Liver (tissue), 3 donors: ENCODE results near the gene BTBD9.

ENCODE experiments used
- EGR1 ChIP-seq, 2 donors: IDR thresholded peaks; 2 replicates each; pipeline ENCODE4 v1.6.1; 2016 to 2018; ENCODE audit warnings: antibody characterized with exemption in 2 of 2, low read depth in 2 of 2
- GABPA ChIP-seq, 2 donors: IDR thresholded peaks in 1 of 2; conservative IDR thresholded peaks in 1 of 2; 2 replicates each; pipeline ENCODE4 v1.6.1; 2016; ENCODE audit warnings: antibody characterized with exemption in 2 of 2, mild to moderate bottlenecking in 1 of 2, moderate library complexity in 1 of 2
- RAD21 ChIP-seq, 2 donors: IDR thresholded peaks; 2 replicates each; pipeline ENCODE4 v1.6.1; 2016; ENCODE audit warnings: antibody characterized with exemption in 2 of 2, mild to moderate bottlenecking in 2 of 2
- YY1 ChIP-seq: IDR thresholded peaks from 2 replicates; pipeline ENCODE4 v1.6.1; 2016; ENCODE audit warnings: antibody characterized with exemption, mild to moderate bottlenecking
- TF ChIP-seq, protein P1 (sequence below): IDR thresholded peaks from 2 replicates; pipeline ENCODE4 v1.6.1; 2016; ENCODE audit warnings: antibody characterized with exemption
- TF ChIP-seq, protein P2 (sequence below): fragments of 150-350 bp; IDR thresholded peaks from 2 replicates; pipeline ENCODE4 v1.5.1; 2017; ENCODE audit warnings: improper control_type of control experiment, low read depth, low read length; ENCODE audit not compliant: missing input control
- TF ChIP-seq, protein P3 (sequence below): IDR thresholded peaks from 2 replicates; pipeline ENCODE4 v1.6.1; 2016; ENCODE audit warnings: antibody characterized with exemption
- donor health status: healthy.
- donor health status: healthy.

DNA sequence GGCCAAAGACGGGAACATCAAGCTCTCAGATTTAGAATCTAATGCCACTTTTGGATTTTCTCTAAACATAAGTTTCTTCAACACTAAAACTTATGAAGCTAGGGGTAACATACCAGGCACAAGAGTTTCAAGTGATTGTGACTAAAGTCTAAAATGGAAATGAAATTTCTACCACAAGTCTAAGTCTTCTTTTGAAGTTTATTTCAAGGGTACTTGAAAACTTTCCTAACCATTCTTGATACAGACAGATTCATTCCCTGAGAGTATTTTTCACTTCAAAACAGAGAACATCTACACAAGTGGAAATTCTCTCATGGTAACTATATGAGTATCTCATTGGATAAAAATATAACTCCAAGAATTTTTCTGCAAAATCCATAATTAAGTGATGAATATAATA, 56.2 kb downstream of the BTBD9 start:
- TF ChIP-seq, protein P1, sequence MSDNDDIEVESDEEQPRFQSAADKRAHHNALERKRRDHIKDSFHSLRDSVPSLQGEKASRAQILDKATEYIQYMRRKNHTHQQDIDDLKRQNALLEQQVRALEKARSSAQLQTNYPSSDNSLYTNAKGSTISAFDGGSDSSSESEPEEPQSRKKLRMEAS = no peak
- no peak for TF ChIP-seq EGR1 (IDR thresholded peaks at IDR 0.05; ENCODE audit: low read depth in 2 of 2)
- TF ChIP-seq, protein P2, sequence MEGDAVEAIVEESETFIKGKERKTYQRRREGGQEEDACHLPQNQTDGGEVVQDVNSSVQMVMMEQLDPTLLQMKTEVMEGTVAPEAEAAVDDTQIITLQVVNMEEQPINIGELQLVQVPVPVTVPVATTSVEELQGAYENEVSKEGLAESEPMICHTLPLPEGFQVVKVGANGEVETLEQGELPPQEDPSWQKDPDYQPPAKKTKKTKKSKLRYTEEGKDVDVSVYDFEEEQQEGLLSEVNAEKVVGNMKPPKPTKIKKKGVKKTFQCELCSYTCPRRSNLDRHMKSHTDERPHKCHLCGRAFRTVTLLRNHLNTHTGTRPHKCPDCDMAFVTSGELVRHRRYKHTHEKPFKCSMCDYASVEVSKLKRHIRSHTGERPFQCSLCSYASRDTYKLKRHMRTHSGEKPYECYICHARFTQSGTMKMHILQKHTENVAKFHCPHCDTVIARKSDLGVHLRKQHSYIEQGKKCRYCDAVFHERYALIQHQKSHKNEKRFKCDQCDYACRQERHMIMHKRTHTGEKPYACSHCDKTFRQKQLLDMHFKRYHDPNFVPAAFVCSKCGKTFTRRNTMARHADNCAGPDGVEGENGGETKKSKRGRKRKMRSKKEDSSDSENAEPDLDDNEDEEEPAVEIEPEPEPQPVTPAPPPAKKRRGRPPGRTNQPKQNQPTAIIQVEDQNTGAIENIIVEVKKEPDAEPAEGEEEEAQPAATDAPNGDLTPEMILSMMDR = no peak
- TF ChIP-seq YY1 = no peak
- TF ChIP-seq, protein P3, sequence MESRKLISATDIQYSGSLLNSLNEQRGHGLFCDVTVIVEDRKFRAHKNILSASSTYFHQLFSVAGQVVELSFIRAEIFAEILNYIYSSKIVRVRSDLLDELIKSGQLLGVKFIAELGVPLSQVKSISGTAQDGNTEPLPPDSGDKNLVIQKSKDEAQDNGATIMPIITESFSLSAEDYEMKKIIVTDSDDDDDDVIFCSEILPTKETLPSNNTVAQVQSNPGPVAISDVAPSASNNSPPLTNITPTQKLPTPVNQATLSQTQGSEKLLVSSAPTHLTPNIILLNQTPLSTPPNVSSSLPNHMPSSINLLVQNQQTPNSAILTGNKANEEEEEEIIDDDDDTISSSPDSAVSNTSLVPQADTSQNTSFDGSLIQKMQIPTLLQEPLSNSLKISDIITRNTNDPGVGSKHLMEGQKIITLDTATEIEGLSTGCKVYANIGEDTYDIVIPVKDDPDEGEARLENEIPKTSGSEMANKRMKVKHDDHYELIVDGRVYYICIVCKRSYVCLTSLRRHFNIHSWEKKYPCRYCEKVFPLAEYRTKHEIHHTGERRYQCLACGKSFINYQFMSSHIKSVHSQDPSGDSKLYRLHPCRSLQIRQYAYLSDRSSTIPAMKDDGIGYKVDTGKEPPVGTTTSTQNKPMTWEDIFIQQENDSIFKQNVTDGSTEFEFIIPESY = no peak
- no peak for TF ChIP-seq GABPA (IDR thresholded peaks at IDR 0.05 in 1 of 2, conservative IDR thresholded peaks at IDR 0.05 in 1 of 2)
- TF ChIP-seq RAD21 (IDR thresholded peaks at IDR 0.05) = no peak
